Parathyroid adenoma (tissue), 2 donors: ENCODE measurements around the gene LOXL1.

ENCODE experiments used
- H2AFZ ChIP-seq: fragments of 300-600 bp; sonication (generic); one replicate; pipeline ENCODE4 v1.7.0; 2017; ENCODE audit warnings: antibody characterized with exemption, mild to moderate bottlenecking
- H3K27ac ChIP-seq: fragments of 300-600 bp; sonication (generic); one replicate; pipeline ENCODE4 v1.7.0; 2017
- H3K27me3 ChIP-seq: fragments of 300-600 bp; sonication (generic); one replicate; pipeline ENCODE4 v1.7.0; 2017; ENCODE audit warnings: low read length; ENCODE audit not compliant: control insufficient read depth, insufficient read depth
- H3K36me3 ChIP-seq: fragments of 300-600 bp; sonication (generic); one replicate; pipeline ENCODE4 v1.7.0; 2017; ENCODE audit warnings: low read length; ENCODE audit not compliant: control insufficient read depth, insufficient read depth
- H3K4me1 ChIP-seq: fragments of 300-600 bp; sonication (generic); one replicate; pipeline ENCODE4 v1.7.0; 2017; ENCODE audit warnings: control low read depth
- H3K4me2 ChIP-seq: fragments of 300-600 bp; sonication (generic); one replicate; pipeline ENCODE4 v1.7.0; 2017; ENCODE audit warnings: low read length
- H3K4me3 ChIP-seq: fragments of 300-600 bp; sonication (generic); one replicate; pipeline ENCODE4 v1.7.0; 2017; ENCODE audit warnings: low read depth, low read length
- H3K79me2 ChIP-seq: fragments of 300-600 bp; sonication (generic); one replicate; pipeline ENCODE4 v1.7.0; 2017; ENCODE audit warnings: control low read depth
- H3K9ac ChIP-seq: fragments of 300-600 bp; sonication (generic); one replicate; pipeline ENCODE4 v1.7.0; 2017; ENCODE audit warnings: mild to moderate bottlenecking
- H3K9me3 ChIP-seq: fragments of 300-600 bp; sonication (generic); one replicate; pipeline ENCODE4 v1.7.0; 2017; ENCODE audit warnings: low read length; ENCODE audit not compliant: control insufficient read depth
- TF ChIP-seq, protein P1 (sequence below): fragments of 300-600 bp; sonication (generic); IDR thresholded peaks from one replicate; pipeline ENCODE4 v1.7.0; 2017; ENCODE audit warnings: antibody characterized with exemption, mild to moderate bottlenecking
- donor health status: primary hyperparathyroidism.

Gene LOXL1

DNA sequence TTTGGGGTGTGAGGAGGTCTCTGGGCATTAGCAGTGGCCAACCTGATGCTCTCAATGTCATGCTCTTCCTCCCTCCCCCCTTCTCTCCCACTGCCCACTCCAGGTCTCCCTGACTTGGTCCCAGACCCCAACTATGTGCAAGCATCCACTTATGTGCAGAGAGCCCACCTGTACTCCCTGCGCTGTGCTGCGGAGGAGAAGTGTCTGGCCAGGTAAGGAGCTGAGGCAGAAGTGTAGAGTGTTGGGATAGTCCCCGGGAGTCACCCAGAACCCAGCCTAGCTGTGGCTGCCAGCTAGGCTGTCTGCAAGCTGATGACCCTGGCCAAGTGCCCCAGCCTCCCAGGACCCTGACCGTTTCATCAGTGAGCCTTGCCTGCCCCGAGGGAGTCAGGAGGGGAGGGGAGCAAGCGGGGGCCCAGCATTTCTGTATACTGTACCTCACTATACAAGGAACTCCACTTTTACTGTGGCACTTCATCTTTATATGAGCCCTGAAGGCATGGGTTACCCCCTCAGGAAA, 16.5 kb downstream of the LOXL1 start:
- Histone ChIP-seq H3K9ac (no peak overlapping the region), H3K79me2 (no peaks in the 10 kb centered on the region), H3K27ac (peak overlapping the region; percentile 69), H3K4me2 (no peak overlapping the region), H3K9me3 (no peaks in the 10 kb centered on the region), H3K27me3 (no peaks in the 10 kb centered on the region), H3K4me3 (no peak overlapping the region), H3K4me1 (peaks cover 34% of the 10 kb centered on the region), H2AFZ (no peak overlapping the region), H3K36me3 (no peaks in the 10 kb centered on the region)
- TF ChIP-seq, protein P1, sequence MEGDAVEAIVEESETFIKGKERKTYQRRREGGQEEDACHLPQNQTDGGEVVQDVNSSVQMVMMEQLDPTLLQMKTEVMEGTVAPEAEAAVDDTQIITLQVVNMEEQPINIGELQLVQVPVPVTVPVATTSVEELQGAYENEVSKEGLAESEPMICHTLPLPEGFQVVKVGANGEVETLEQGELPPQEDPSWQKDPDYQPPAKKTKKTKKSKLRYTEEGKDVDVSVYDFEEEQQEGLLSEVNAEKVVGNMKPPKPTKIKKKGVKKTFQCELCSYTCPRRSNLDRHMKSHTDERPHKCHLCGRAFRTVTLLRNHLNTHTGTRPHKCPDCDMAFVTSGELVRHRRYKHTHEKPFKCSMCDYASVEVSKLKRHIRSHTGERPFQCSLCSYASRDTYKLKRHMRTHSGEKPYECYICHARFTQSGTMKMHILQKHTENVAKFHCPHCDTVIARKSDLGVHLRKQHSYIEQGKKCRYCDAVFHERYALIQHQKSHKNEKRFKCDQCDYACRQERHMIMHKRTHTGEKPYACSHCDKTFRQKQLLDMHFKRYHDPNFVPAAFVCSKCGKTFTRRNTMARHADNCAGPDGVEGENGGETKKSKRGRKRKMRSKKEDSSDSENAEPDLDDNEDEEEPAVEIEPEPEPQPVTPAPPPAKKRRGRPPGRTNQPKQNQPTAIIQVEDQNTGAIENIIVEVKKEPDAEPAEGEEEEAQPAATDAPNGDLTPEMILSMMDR: no peak

- H3K36me3 ChIP-seq: no peaks in the 10 kb centered on the region
- TF ChIP-seq, protein P1: no peak
Observed at GRCh38 chr15:73944161-73945129, 18.2 kb downstream of the LOXL1 start.

DNA sequence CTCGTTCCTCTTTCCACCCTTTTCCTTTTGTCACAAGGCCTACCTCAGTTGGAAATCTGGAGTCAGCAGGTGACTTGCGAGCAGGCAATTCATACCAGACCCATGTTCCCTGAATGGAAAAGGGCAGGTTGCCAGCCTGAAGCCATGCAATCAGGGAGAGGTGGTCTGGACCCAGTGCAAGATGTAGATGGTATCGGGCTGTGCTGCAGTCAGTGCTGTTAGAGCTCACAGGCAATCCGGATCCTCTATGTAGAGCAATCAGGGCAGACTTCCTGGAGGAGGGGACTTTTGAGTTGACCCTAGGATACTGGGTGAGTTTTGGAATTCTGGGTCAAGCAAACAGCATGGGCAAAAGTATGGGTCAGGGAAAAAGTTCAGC, 18.9 kb downstream of the LOXL1 start:
- H3K4me1 ChIP-seq: peaks cover 17% of the 10 kb centered on the region
- no peaks in the 10 kb centered on the region for H3K36me3 ChIP-seq
- no peak overlapping the region for H3K9ac ChIP-seq
- no peaks in the 10 kb centered on the region for H3K27me3 ChIP-seq
- H2AFZ ChIP-seq: no peak overlapping the region
- H3K9me3 ChIP-seq: no peaks in the 10 kb centered on the region
- no peak overlapping the region for H3K27ac ChIP-seq
- H3K4me2 ChIP-seq: no peak overlapping the region
- no peak overlapping the region for H3K4me3 ChIP-seq
- TF ChIP-seq, protein P1: no peak
- H3K79me2 ChIP-seq: no peaks in the 10 kb centered on the region

More at GRCh38 chr15:73944161-73945129, 18.2 kb downstream of the LOXL1 start:
- no peak overlapping the region for H2AFZ ChIP-seq
- no peak overlapping the region for H3K27ac ChIP-seq
- H3K4me3 ChIP-seq: no peak overlapping the region
- no peaks in the 10 kb centered on the region for H3K79me2 ChIP-seq
- H3K4me2 ChIP-seq: no peak overlapping the region
- no peak overlapping the region for H3K9ac ChIP-seq
- H3K9me3 ChIP-seq: no peaks in the 10 kb centered on the region
- H3K4me1 ChIP-seq: peaks cover 24% of the 10 kb centered on the region
- H3K27me3 ChIP-seq: no peaks in the 10 kb centered on the region

DNA sequence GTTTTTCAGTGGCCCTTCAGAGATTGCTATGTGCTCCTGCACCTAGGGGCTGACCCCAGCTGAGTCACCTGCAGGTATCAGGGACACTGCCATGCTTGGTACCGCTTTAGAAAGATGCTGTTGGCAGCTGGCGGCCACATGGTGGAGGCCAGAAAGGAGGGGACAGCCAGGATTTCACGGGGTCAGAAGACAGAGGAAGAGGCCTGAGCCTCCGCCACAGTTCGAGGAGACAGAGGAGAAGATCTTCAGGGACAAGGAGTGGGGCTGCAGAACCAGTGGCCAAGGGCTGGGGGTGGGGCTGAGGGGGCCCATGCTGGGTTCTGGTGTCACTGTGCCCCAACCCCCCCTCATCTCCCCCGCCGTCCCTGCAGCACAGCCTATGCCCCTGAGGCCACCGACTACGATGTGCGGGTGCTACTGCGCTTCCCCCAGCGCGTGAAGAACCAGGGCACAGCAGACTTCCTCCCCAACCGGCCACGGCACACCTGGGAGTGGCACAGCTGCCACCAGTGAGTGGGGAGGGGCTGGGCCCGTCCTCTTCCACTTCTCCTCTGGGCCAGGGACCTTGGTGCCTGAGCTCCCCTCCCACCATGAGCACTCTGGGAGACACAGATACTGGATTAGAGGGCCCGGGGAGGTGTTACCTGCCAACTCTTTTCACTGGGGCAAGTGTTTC, 19.9 kb downstream of the LOXL1 start:
- Histone ChIP-seq H3K27ac (no peak overlapping the region), H2AFZ (no peak overlapping the region), H3K36me3 (no peaks in the 10 kb centered on the region), H3K4me2 (no peak overlapping the region), H3K9ac (no peak overlapping the region), H3K27me3 (no peaks in the 10 kb centered on the region), H3K4me3 (no peak overlapping the region), H3K9me3 (no peaks in the 10 kb centered on the region), H3K79me2 (no peaks in the 10 kb centered on the region), H3K4me1 (peaks cover 6% of the 10 kb centered on the region)
- TF ChIP-seq, protein P1: no peak
